IPS-NIHi11 (cell line): Measurements from ENCODE around the gene GCNT2.
"Not testable (repeated sequence)": the region's sequence is repeated elsewhere in the genome, so short reads cannot be mapped to it uniquely, and the experiment has no call there.

Experiments
- DNase-seq: peaks from one replicate; pipeline ENCODE4 v3.0.0; 2012; ENCODE audit warnings: mixed read lengths, low spot score

GCNT2 gene

GRCh38 chr6:10547809-10548208, 26.7 kb downstream of the GCNT2 start:
- DNase-seq, result no peak

GRCh38 chr6:10550764-10551163, 29.6 kb downstream of the GCNT2 start:
- DNase-seq, result no peak

- DNase-seq, result no peak
These were observed 31.2 kb downstream of the GCNT2 start for GRCh38 chr6:10552270-10552810.

GRCh38 chr6:10553871-10554270, 32.7 kb downstream of the GCNT2 start:
- DNase-seq, result no peak

- DNase-seq, result peak; percentile 33
These were observed 33.7 kb downstream of the GCNT2 start for GRCh38 chr6:10554826-10555225.

GRCh38 chr6:10555625-10556309, 34.6 kb downstream of the GCNT2 start:
- DNase-seq, result peak; percentile 73

GRCh38 chr6:10556589-10556988, 35.4 kb downstream of the GCNT2 start:
- DNase-seq, result no peak

GRCh38 chr6:10556992-10557391, 35.8 kb downstream of the GCNT2 start:
- DNase-seq, result no peak

GRCh38 chr6:10557913-10558312, 36.8 kb downstream of the GCNT2 start:
- no peak for DNase-seq

GRCh38 chr6:10558565-10558964, 37.4 kb downstream of the GCNT2 start:
- DNase-seq, result peak; percentile 50

GRCh38 chr6:10559522-10560152, 38.5 kb downstream of the GCNT2 start:
- DNase-seq, result no peak

GRCh38 chr6:10561611-10562199, 40.6 kb downstream of the GCNT2 start:
- DNase-seq, result no peak

- no peak for DNase-seq
These were observed 44.0 kb downstream of the GCNT2 start for GRCh38 chr6:10564975-10565673.

GRCh38 chr6:10565913-10566312, 44.8 kb downstream of the GCNT2 start:
- DNase-seq, result no peak

- no peak for DNase-seq
These were observed 46.3 kb downstream of the GCNT2 start for GRCh38 chr6:10567256-10568026.

- DNase-seq, result no peak
These were observed 48.4 kb downstream of the GCNT2 start for GRCh38 chr6:10569392-10570127.

GRCh38 chr6:10575519-10575918, 54.4 kb downstream of the GCNT2 start:
- not testable (repeated sequence) for DNase-seq

- DNase-seq, result no peak
These were observed 55.1 kb downstream of the GCNT2 start for GRCh38 chr6:10576226-10576625.

GRCh38 chr6:10577112-10577511, 56.0 kb downstream of the GCNT2 start:
- DNase-seq, result no peak

- DNase-seq, result no peak
These were observed 57.6 kb downstream of the GCNT2 start for GRCh38 chr6:10578723-10579122.

GRCh38 chr6:10579803-10580202, 58.7 kb downstream of the GCNT2 start:
- no peak for DNase-seq
